HepG2 (cell line): Measurements from ENCODE around the gene KTI12. TPM values are rescaled to one million over a fixed set of nuclear protein-coding genes. Genes with fewer than 3 reads are reported as not detected.
A peak's percentile ranks its signal among the peaks of the same experiment; 100 is the strongest.

Experiments
- ARID2 ChIP-seq: sonication (generic); formaldehyde crosslinking; IDR thresholded peaks from 2 replicates; pipeline ENCODE4 v1.8.1; 2022; ENCODE audit warnings: mild to moderate bottlenecking, missing genetic modification reagents, borderline replicate concordance
- DNMT3B ChIP-seq: conservative IDR thresholded peaks from 2 replicates; pipeline ENCODE4 v1.6.1; 2016; ENCODE audit warnings: missing biosample characterization, control low read depth
- ESRRA ChIP-seq: sonication (generic); formaldehyde crosslinking; IDR thresholded peaks from 2 replicates; pipeline ENCODE4 v1.5.1; 2020; ENCODE audit warnings: mild to moderate bottlenecking, low read depth, missing genetic modification reagents
- ETV6 ChIP-seq: sonication (generic); formaldehyde crosslinking; conservative IDR thresholded peaks from 2 replicates; pipeline ENCODE4 v1.4.0; 2020; ENCODE audit warnings: missing genetic modification reagents
- HMGXB4 ChIP-seq, 2 experiments: sonication (generic) in 1 of 2; formaldehyde crosslinking in 1 of 2; IDR thresholded peaks; 2 replicates each; pipeline versions ENCODE4 v1.4.0 to v1.6.1; 2018 to 2020; ENCODE audit warnings: missing genetic modification reagents in 2 of 2, borderline replicate concordance in 1 of 2, low read depth in 1 of 2, mild to moderate bottlenecking in 1 of 2, missing biosample characterization in 1 of 2
- HNF1B ChIP-seq: sonication (generic); formaldehyde crosslinking; IDR thresholded peaks from 2 replicates; pipeline ENCODE4 v1.5.1; 2020; ENCODE audit warnings: mild to moderate bottlenecking, moderate library complexity, missing genetic modification reagents
- SPEN ChIP-seq: sonication (generic); formaldehyde crosslinking; IDR thresholded peaks from 2 replicates; pipeline ENCODE4 v1.5.1; 2020; ENCODE audit warnings: low read depth, mild to moderate bottlenecking, missing genetic modification reagents
- TIGD3 ChIP-seq: sonication (generic); formaldehyde crosslinking; IDR thresholded peaks from 2 replicates; pipeline ENCODE4 v1.5.1; 2020; ENCODE audit warnings: mild to moderate bottlenecking, missing genetic modification reagents, borderline replicate concordance
- ZNF382 ChIP-seq: sonication (generic); formaldehyde crosslinking; IDR thresholded peaks from 2 replicates; pipeline ENCODE4 v1.5.0; 2020; ENCODE audit warnings: missing genetic modification reagents, mild to moderate bottlenecking, borderline replicate concordance
- ZNF547 ChIP-seq: sonication (generic); formaldehyde crosslinking; IDR thresholded peaks from 2 replicates; pipeline ENCODE4 v1.5.1; 2020; ENCODE audit warnings: mild to moderate bottlenecking, missing genetic modification reagents
- ZNF589 ChIP-seq: sonication (generic); formaldehyde crosslinking; conservative IDR thresholded peaks from 2 replicates; pipeline ENCODE4 v1.8.0; 2022; ENCODE audit warnings: mild to moderate bottlenecking, moderate library complexity, missing genetic modification reagents
- polyA plus RNA-seq, 8 experiments: library from polyadenylated mRNA; depleted of rRNA in 3 of 8; stranded (reverse) in 7 of 8; unstranded in 1 of 8; fragments of >200 nt; fragmentation: Illumina TruSeq in 4 of 8; extraction: Trizol in 4 of 8; gene quantifications; 2 replicates each; pipeline versions ENCODE4 v1.2.1 to v1.2.3, GENCODE V29; 2011 to 2016; ENCODE audit warnings: low read depth in 4 of 8, missing spikeins in 1 of 8, mixed read lengths in 1 of 8; ENCODE audit not compliant: insufficient read depth in 1 of 8
- total RNA-seq, 5 experiments: library from RNA; depleted of rRNA; stranded (reverse); fragments of >200 nt; fragmentation: Illumina TruSeq; extraction: Trizol; gene quantifications; 2 replicates each; pipeline ENCODE4 v1.2.3, GENCODE V29; 2016; ENCODE audit warnings: low read depth in 1 of 5
- TF ChIP-seq, protein P1 (sequence below): sonication (generic); formaldehyde crosslinking; IDR thresholded peaks from 2 replicates; pipeline ENCODE4 v1.5.0; 2020; ENCODE audit warnings: missing genetic modification reagents, mild to moderate bottlenecking, borderline replicate concordance
- TF ChIP-seq, protein P2 (sequence below): sonication (generic); formaldehyde crosslinking; IDR thresholded peaks from 2 replicates; pipeline ENCODE4 v1.8.0; 2022; ENCODE audit warnings: missing genetic modification reagents, mild to moderate bottlenecking, inconsistent platforms, borderline replicate concordance

KTI12 gene
- total and polyA plus RNA-seq, 2 of the 13 experiments (the other 11 are each of a cell fraction or from before 2014, with no cell fraction given) = 7.4 to 10.2 TPM

GRCh38 chr1:52033190-52034049, at the start of gene KTI12 (continued):
- TF ChIP-seq, protein P1, sequence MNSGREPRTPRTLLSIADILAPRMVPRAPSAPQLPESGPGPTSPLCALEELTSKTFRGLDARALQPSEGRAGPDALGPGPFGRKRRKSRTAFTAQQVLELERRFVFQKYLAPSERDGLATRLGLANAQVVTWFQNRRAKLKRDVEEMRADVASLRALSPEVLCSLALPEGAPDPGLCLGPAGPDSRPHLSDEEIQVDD (CRISPR knock-in tag) = 0 out of 2 replicates have a peak, but pooled peaks have one; percentile 68
- TF ChIP-seq ARID2 (0 out of 2 replicates have a peak, but pooled peaks have one; percentile 69), ZNF547 (CRISPR knock-in tag) (no peak), DNMT3B (CRISPR knock-in tag) (no peak; the same call in 1 of the 2 replicates), ZNF382 (CRISPR knock-in tag) (no peak), ETV6 (peak; percentile 24; the same call in 1 of the 2 replicates), HNF1B (CRISPR knock-in tag) (peak; percentile 75), HMGXB4 (CRISPR knock-in tag; IDR thresholded peaks at IDR 0.05; ENCODE audit: borderline replicate concordance in 1 of 2, low read depth in 1 of 2) (peak; percentile 15 to 38; a peak in 1 of 4 replicates), TIGD3 (CRISPR knock-in tag) (no peak), ZNF589 (CRISPR knock-in tag) (no peak), SPEN (CRISPR knock-in tag) (peak; percentile 13; the same call in 1 of the 2 replicates), ESRRA (CRISPR knock-in tag) (no peak)
- TF ChIP-seq, protein P2, sequence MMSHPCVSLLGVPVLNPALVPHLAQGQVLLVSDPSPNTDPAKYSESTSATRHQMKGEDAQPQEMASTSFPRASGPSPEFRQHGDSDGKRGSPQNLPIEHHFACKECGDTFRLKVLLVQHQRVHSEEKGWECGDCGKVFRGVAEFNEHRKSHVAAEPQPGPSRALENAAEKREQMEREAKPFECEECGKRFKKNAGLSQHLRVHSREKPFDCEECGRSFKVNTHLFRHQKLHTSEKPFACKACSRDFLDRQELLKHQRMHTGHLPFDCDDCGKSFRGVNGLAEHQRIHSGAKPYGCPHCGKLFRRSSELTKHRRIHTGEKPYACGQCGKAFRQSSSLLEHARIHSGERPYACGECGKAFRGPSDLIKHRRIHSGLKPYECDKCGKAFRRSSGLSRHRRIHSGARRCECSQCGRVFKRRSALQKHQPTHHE (CRISPR knock-in tag) = peak; percentile 84; the same call in 1 of the 2 replicates
